Bronchus fibroblast of lung (primary cell): ENCODE results near the gene GAGE12E. TPM values are rescaled to one million over a fixed set of nuclear protein-coding genes. Genes with fewer than 3 reads are reported as not detected.

Experiments used
- total RNA-seq: library from RNA; depleted of rRNA; stranded (reverse); fragments of >200 nt; gene quantifications from 2 replicates; pipeline ENCODE4 v1.2.3, GENCODE V29; 2015

The GAGE12E gene, protein sequence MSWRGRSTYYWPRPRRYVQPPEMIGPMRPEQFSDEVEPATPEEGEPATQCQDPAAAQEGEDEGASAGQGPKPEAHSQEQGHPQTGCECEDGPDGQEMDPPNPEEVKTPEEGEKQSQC
- total RNA-seq = not detected in 2 replicates

DNA sequence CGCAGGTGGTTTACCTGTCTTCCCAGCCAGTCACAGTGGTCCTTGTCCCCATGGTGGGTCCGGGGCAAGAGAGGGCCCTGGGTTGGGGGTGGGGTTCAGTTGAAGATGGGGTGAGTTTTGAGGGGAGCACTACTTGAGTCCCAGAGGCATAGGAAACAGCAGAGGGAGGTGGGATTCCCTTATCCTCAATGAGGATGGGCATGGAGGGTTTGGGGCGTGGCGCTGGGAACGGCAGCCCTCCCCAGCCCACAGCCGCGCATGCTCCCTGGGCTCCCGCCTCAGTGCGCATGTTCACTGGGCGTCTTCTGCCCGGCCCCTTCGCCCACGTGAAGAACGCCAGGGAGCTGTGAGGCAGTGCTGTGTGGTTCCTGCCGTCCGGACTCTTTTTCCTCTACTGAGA, at the start of gene GAGE12E:
Gene GAGE12E, plus strand, starts transcription at position 301 of the 400 bp plus-strand sequence. CDS start 1,155 bp downstream, outside the sequence.

DNA sequence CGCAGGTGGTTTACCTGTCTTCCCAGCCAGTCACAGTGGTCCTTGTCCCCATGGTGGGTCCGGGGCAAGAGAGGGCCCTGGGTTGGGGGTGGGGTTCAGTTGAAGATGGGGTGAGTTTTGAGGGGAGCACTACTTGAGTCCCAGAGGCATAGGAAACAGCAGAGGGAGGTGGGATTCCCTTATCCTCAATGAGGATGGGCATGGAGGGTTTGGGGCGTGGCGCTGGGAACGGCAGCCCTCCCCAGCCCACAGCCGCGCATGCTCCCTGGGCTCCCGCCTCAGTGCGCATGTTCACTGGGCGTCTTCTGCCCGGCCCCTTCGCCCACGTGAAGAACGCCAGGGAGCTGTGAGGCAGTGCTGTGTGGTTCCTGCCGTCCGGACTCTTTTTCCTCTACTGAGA, 19.2 kb upstream of the GAGE12E start, which contains the start of gene GAGE12C:
Gene GAGE12C, plus strand, starts transcription at position 301 of the 400 bp plus-strand sequence. CDS start 1,155 bp downstream, outside the sequence.

DNA sequence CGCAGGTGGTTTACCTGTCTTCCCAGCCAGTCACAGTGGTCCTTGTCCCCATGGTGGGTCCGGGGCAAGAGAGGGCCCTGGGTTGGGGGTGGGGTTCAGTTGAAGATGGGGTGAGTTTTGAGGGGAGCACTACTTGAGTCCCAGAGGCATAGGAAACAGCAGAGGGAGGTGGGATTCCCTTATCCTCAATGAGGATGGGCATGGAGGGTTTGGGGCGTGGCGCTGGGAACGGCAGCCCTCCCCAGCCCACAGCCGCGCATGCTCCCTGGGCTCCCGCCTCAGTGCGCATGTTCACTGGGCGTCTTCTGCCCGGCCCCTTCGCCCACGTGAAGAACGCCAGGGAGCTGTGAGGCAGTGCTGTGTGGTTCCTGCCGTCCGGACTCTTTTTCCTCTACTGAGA, 9.7 kb upstream of the GAGE12E start, which contains the start of gene GAGE12D:
Gene GAGE12D, plus strand, starts transcription at position 301 of the 400 bp plus-strand sequence. CDS start 1,155 bp downstream, outside the sequence.

DNA sequence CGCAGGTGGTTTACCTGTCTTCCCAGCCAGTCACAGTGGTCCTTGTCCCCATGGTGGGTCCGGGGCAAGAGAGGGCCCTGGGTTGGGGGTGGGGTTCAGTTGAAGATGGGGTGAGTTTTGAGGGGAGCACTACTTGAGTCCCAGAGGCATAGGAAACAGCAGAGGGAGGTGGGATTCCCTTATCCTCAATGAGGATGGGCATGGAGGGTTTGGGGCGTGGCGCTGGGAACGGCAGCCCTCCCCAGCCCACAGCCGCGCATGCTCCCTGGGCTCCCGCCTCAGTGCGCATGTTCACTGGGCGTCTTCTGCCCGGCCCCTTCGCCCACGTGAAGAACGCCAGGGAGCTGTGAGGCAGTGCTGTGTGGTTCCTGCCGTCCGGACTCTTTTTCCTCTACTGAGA, 9.5 kb downstream of the GAGE12E start, which contains the start of gene GAGE12F:
Gene GAGE12F, plus strand, starts transcription at position 301 of the 400 bp plus-strand sequence. CDS start 1,155 bp downstream, outside the sequence.

DNA sequence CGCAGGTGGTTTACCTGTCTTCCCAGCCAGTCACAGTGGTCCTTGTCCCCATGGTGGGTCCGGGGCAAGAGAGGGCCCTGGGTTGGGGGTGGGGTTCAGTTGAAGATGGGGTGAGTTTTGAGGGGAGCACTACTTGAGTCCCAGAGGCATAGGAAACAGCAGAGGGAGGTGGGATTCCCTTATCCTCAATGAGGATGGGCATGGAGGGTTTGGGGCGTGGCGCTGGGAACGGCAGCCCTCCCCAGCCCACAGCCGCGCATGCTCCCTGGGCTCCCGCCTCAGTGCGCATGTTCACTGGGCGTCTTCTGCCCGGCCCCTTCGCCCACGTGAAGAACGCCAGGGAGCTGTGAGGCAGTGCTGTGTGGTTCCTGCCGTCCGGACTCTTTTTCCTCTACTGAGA, 19.0 kb downstream of the GAGE12E start, which contains the start of gene GAGE12G:
Gene GAGE12G, plus strand, starts transcription at position 301 of the 400 bp plus-strand sequence. CDS start 1,155 bp downstream, outside the sequence.

DNA sequence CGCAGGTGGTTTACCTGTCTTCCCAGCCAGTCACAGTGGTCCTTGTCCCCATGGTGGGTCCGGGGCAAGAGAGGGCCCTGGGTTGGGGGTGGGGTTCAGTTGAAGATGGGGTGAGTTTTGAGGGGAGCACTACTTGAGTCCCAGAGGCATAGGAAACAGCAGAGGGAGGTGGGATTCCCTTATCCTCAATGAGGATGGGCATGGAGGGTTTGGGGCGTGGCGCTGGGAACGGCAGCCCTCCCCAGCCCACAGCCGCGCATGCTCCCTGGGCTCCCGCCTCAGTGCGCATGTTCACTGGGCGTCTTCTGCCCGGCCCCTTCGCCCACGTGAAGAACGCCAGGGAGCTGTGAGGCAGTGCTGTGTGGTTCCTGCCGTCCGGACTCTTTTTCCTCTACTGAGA, 28.6 kb downstream of the GAGE12E start, which contains the start of gene GAGE12H:
Gene GAGE12H, plus strand, starts transcription at position 301 of the 400 bp plus-strand sequence. CDS start 1,155 bp downstream, outside the sequence.

DNA sequence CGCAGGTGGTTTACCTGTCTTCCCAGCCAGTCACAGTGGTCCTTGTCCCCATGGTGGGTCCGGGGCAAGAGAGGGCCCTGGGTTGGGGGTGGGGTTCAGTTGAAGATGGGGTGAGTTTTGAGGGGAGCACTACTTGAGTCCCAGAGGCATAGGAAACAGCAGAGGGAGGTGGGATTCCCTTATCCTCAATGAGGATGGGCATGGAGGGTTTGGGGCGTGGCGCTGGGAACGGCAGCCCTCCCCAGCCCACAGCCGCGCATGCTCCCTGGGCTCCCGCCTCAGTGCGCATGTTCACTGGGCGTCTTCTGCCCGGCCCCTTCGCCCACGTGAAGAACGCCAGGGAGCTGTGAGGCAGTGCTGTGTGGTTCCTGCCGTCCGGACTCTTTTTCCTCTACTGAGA, 38.1 kb downstream of the GAGE12E start, which contains the start of gene GAGE2A:
Gene GAGE2A, plus strand, starts transcription at position 301 of the 400 bp plus-strand sequence. CDS start 1,155 bp downstream, outside the sequence.

DNA sequence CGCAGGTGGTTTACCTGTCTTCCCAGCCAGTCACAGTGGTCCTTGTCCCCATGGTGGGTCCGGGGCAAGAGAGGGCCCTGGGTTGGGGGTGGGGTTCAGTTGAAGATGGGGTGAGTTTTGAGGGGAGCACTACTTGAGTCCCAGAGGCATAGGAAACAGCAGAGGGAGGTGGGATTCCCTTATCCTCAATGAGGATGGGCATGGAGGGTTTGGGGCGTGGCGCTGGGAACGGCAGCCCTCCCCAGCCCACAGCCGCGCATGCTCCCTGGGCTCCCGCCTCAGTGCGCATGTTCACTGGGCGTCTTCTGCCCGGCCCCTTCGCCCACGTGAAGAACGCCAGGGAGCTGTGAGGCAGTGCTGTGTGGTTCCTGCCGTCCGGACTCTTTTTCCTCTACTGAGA, 47.6 kb downstream of the GAGE12E start, which contains the start of gene GAGE1:
Gene GAGE1, plus strand, starts transcription at position 301 of the 400 bp plus-strand sequence. CDS start 1,155 bp downstream, outside the sequence.

Other genes starting within 250 kb of the GAGE12E start
- gene GAGE10, start 247.6 kb upstream of the GAGE12E start, total RNA-seq = not detected in 2 replicates
- not detected in 2 replicates for gene GAGE12J, start 229.3 kb upstream of the GAGE12E start, total RNA-seq
- not detected in 2 replicates for gene GAGE13, start 219.7 kb upstream of the GAGE12E start, total RNA-seq
- gene GAGE12C, start 19.1 kb upstream of the GAGE12E start, total RNA-seq = not detected in 2 replicates
- gene GAGE12D, start 9.6 kb upstream of the GAGE12E start, total RNA-seq = not detected in 2 replicates
- gene GAGE12F, start 9.6 kb downstream of the GAGE12E start, total RNA-seq = not detected in 2 replicates
- not detected in 2 replicates for gene GAGE12G, start 19.1 kb downstream of the GAGE12E start, total RNA-seq
- gene GAGE12H, start 28.7 kb downstream of the GAGE12E start, total RNA-seq = not detected in 2 replicates
- gene GAGE2A, start 38.2 kb downstream of the GAGE12E start, total RNA-seq = not detected in 2 replicates
- not detected in 2 replicates for gene GAGE1, start 47.7 kb downstream of the GAGE12E start, total RNA-seq
- gene PAGE1, start 144.7 kb downstream of the GAGE12E start, total RNA-seq = not detected in 2 replicates